ENCODE data around the gene TLX2.

DNA sequence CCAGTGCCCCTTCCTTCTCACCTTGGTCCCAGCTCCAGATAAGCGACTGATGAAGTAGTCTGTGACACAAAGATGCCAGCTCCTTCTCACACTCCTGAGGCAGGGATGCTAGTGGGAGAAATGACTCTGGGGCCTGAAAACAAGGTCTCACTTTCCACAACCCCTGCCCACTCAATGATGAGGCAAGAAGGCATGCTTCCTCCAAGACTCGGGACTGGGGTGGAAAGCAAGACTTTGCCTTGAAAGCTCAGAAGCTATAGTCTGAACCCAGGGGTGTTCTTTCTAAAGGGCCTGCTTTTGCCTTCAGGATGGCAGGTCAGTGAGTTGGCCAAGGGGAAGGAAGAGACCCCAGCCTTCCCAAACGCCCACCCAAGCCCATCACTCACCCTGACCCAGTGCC lies 32.8 kb upstream of the TLX2 start:
- TF ChIP-seq, protein P1, sequence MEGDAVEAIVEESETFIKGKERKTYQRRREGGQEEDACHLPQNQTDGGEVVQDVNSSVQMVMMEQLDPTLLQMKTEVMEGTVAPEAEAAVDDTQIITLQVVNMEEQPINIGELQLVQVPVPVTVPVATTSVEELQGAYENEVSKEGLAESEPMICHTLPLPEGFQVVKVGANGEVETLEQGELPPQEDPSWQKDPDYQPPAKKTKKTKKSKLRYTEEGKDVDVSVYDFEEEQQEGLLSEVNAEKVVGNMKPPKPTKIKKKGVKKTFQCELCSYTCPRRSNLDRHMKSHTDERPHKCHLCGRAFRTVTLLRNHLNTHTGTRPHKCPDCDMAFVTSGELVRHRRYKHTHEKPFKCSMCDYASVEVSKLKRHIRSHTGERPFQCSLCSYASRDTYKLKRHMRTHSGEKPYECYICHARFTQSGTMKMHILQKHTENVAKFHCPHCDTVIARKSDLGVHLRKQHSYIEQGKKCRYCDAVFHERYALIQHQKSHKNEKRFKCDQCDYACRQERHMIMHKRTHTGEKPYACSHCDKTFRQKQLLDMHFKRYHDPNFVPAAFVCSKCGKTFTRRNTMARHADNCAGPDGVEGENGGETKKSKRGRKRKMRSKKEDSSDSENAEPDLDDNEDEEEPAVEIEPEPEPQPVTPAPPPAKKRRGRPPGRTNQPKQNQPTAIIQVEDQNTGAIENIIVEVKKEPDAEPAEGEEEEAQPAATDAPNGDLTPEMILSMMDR (IDR thresholded peaks at IDR 0.05; ENCODE audit: low read length) = no peak
- TF ChIP-seq EZH2 (optimal IDR thresholded peaks at IDR 0.05; ENCODE audit: low read depth, low read length) = no peak
